Chondrocyte (in vitro differentiated cells): ENCODE results near the gene ZBTB34. TPM values are rescaled to one million over a fixed set of nuclear protein-coding genes. Genes with fewer than 3 reads are reported as not detected.

ENCODE experiments used
- DNase-seq: peaks from one replicate; pipeline ENCODE4 v3.0.0; 2021; ENCODE audit warnings: mixed read lengths, low spot score
- H3K27ac Mint-ChIP-seq: one replicate; pipeline ENCODE4 v1.8.0; 2021; ENCODE audit warnings: mild to moderate bottlenecking, moderate library complexity, mixed read lengths; ENCODE audit not compliant: unreplicated experiment
- H3K27me3 Mint-ChIP-seq: 2 replicates; pipeline ENCODE4 v1.8.0; 2021; ENCODE audit warnings: low read depth, mixed read lengths
- H3K36me3 Mint-ChIP-seq: 2 replicates; pipeline ENCODE4 v1.8.0; 2021; ENCODE audit warnings: low read depth, mixed read lengths
- H3K4me1 Mint-ChIP-seq: 2 replicates; pipeline ENCODE4 v1.8.0; 2021; ENCODE audit warnings: low read depth, mild to moderate bottlenecking, mixed read lengths
- H3K4me3 Mint-ChIP-seq: one replicate; pipeline ENCODE4 v1.8.0; 2021; ENCODE audit warnings: mild to moderate bottlenecking, moderate library complexity, mixed read lengths; ENCODE audit not compliant: unreplicated experiment
- H3K9me3 Mint-ChIP-seq: 2 replicates; pipeline ENCODE4 v1.8.0; 2021; ENCODE audit warnings: low read depth, mixed read lengths
- CTCF ChIP-seq: fragments of 200-600 bp; sonication (generic); IDR thresholded peaks from 2 replicates; pipeline ENCODE4 v1.5.0; 2021; ENCODE audit warnings: antibody characterized with exemption, mild to moderate bottlenecking, moderate library complexity
- total RNA-seq: library from RNA; stranded (reverse); gene quantifications from 3 replicates; pipeline ENCODE4 v1.2.1, GENCODE V29; 2021

ZBTB34 gene
- total RNA-seq, 1 donor from 2014 or later: 16.2 TPM

- Mint-ChIP-seq H3K9me3 (no peaks in the 10 kb centered on the region), H3K27ac (no peak overlapping the region), H3K27me3 (no peaks in the 10 kb centered on the region), H3K4me1 (peaks cover 33% of the 10 kb centered on the region), H3K4me3 (no peak overlapping the region), H3K36me3 (no peaks in the 10 kb centered on the region)
- DNase-seq: no peak
- no peak for TF ChIP-seq CTCF
These were observed 1.3 kb upstream of the ZBTB34 start for GRCh38 chr9:126859111-126859510.

GRCh38 chr9:126860757-126861466, 473 bp downstream of the ZBTB34 start:
- Mint-ChIP-seq H3K4me1 (peaks cover 28% of the 10 kb centered on the region), H3K4me3 (peak overlapping the region; percentile 72), H3K27ac (peak overlapping the region; percentile 83), H3K36me3 (peaks cover 5% of the 10 kb centered on the region), H3K9me3 (no peaks in the 10 kb centered on the region), H3K27me3 (no peaks in the 10 kb centered on the region)
- DNase-seq: no peak
- peak; percentile 12 for TF ChIP-seq CTCF

GRCh38 chr9:126861707-126862103, 1.3 kb downstream of the ZBTB34 start:
- H3K4me1 Mint-ChIP-seq: peaks cover 36% of the 10 kb centered on the region
- no peak for TF ChIP-seq CTCF
- no peaks in the 10 kb centered on the region for H3K27me3 Mint-ChIP-seq
- no peak for DNase-seq
- H3K9me3 Mint-ChIP-seq: no peaks in the 10 kb centered on the region
- peak overlapping the region; percentile 72 for H3K4me3 Mint-ChIP-seq
- H3K27ac Mint-ChIP-seq: peak overlapping the region; percentile 83
- peaks cover 9% of the 10 kb centered on the region for H3K36me3 Mint-ChIP-seq

GRCh38 chr9:126862104-126862761, 1.8 kb downstream of the ZBTB34 start:
- peaks cover 37% of the 10 kb centered on the region for H3K4me1 Mint-ChIP-seq
- peak overlapping the region; percentile 72 for H3K4me3 Mint-ChIP-seq
- H3K27me3 Mint-ChIP-seq: no peaks in the 10 kb centered on the region
- peak overlapping the region; percentile 83 for H3K27ac Mint-ChIP-seq
- DNase-seq: no peak
- peaks cover 9% of the 10 kb centered on the region for H3K36me3 Mint-ChIP-seq
- TF ChIP-seq CTCF: no peak
- H3K9me3 Mint-ChIP-seq: no peaks in the 10 kb centered on the region

- H3K4me1 Mint-ChIP-seq: peaks cover 42% of the 10 kb centered on the region
- no peak for TF ChIP-seq CTCF
- no peaks in the 10 kb centered on the region for H3K9me3 Mint-ChIP-seq
- H3K27ac Mint-ChIP-seq: no peak overlapping the region
- H3K27me3 Mint-ChIP-seq: no peaks in the 10 kb centered on the region
- DNase-seq: no peak
- no peak overlapping the region for H3K4me3 Mint-ChIP-seq
- peaks cover 11% of the 10 kb centered on the region for H3K36me3 Mint-ChIP-seq
These were observed 4.3 kb downstream of the ZBTB34 start for GRCh38 chr9:126864771-126865170.
